ENCODE data around the gene AREG.

The AREG gene

GRCh38 chr4:74475091-74475800, 30.3 kb downstream of the AREG start:
- no peak for DNase-seq (ENCODE audit: low read depth, low spot score)
- no peak overlapping the region for H3K27ac ChIP-seq
- H3K4me3 ChIP-seq = no peak overlapping the region
- no peaks in the 10 kb centered on the region for H3K9me3 ChIP-seq (ENCODE audit: low read depth, low read length)
- no peak overlapping the region for H3K9ac ChIP-seq (ENCODE audit: insufficient read length)
- TF ChIP-seq FOXP2 (optimal IDR thresholded peaks at IDR 0.05; ENCODE audit: control extremely low read depth, extremely low read length, insufficient read depth) (no peak), EZH2 (IDR thresholded peaks at IDR 0.05) (no peak), POLR2AphosphoS5 (IDR thresholded peaks at IDR 0.05; ENCODE audit: borderline replicate concordance, low read depth, low read length) (no peak)
- no peaks in the 10 kb centered on the region for H3K36me3 ChIP-seq (ENCODE audit: insufficient read depth, low read length)

GRCh38 chr4:74475946-74476345, 31.0 kb downstream of the AREG start:
- H3K36me3 ChIP-seq (ENCODE audit: insufficient read depth, low read length) = no peaks in the 10 kb centered on the region
- H3K27ac ChIP-seq = no peak overlapping the region
- H3K9me3 ChIP-seq (ENCODE audit: low read depth, low read length) = no peaks in the 10 kb centered on the region
- no peak for DNase-seq (ENCODE audit: low read depth, low spot score)
- H3K9ac ChIP-seq (ENCODE audit: insufficient read length) = no peak overlapping the region
- no peak for TF ChIP-seq EZH2 (IDR thresholded peaks at IDR 0.05)
- TF ChIP-seq FOXP2 (optimal IDR thresholded peaks at IDR 0.05; ENCODE audit: control extremely low read depth, extremely low read length, insufficient read depth) = no peak
- no peak for TF ChIP-seq POLR2AphosphoS5 (IDR thresholded peaks at IDR 0.05; ENCODE audit: borderline replicate concordance, low read depth, low read length)
- no peak overlapping the region for H3K4me3 ChIP-seq

DNA sequence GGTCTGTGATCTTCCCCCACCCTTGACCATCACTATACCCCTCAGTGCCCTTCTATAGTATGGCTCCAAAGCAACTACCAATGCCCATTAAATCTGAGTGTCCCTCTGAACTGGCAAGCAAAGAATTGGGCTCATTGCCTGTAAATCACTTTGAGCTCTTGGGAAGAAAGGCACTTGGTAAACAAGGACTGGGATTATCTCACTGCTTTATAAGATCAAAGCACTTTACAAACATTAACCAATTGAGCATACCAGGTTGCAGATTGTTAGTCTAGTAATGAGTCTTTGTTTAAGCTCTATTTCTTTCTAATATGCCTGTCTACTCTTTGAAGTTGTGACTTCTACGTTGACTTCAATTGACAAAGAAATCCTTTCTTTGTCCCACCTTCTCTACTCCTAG, 34.1 kb downstream of the AREG start:
- H3K36me3 ChIP-seq (ENCODE audit: insufficient read depth, low read length) = no peaks in the 10 kb centered on the region
- no peak overlapping the region for H3K9ac ChIP-seq (ENCODE audit: insufficient read length)
- no peak for DNase-seq (ENCODE audit: low read depth, low spot score)
- TF ChIP-seq EZH2 (IDR thresholded peaks at IDR 0.05) (no peak), FOXP2 (optimal IDR thresholded peaks at IDR 0.05; ENCODE audit: control extremely low read depth, extremely low read length, insufficient read depth) (no peak), POLR2AphosphoS5 (IDR thresholded peaks at IDR 0.05; ENCODE audit: borderline replicate concordance, low read depth, low read length) (no peak)
- H3K27ac ChIP-seq = no peak overlapping the region
- H3K4me3 ChIP-seq = no peak overlapping the region
- H3K9me3 ChIP-seq (ENCODE audit: low read depth, low read length) = no peaks in the 10 kb centered on the region

GRCh38 chr4:74480267-74480666, 35.3 kb downstream of the AREG start:
- Histone ChIP-seq H3K36me3 (ENCODE audit: insufficient read depth, low read length) (no peaks in the 10 kb centered on the region), H3K9ac (ENCODE audit: insufficient read length) (no peak overlapping the region), H3K4me3 (no peak overlapping the region), H3K9me3 (ENCODE audit: low read depth, low read length) (no peaks in the 10 kb centered on the region), H3K27ac (no peak overlapping the region)
- TF ChIP-seq FOXP2 (optimal IDR thresholded peaks at IDR 0.05; ENCODE audit: control extremely low read depth, extremely low read length, insufficient read depth) (no peak), EZH2 (IDR thresholded peaks at IDR 0.05) (no peak), POLR2AphosphoS5 (IDR thresholded peaks at IDR 0.05; ENCODE audit: borderline replicate concordance, low read depth, low read length) (no peak)
- no peak for DNase-seq (ENCODE audit: low read depth, low spot score)

- DNase-seq (ENCODE audit: low read depth, low spot score) = no peak
- TF ChIP-seq EZH2 (IDR thresholded peaks at IDR 0.05) (no peak), FOXP2 (optimal IDR thresholded peaks at IDR 0.05; ENCODE audit: control extremely low read depth, extremely low read length, insufficient read depth) (no peak), POLR2AphosphoS5 (IDR thresholded peaks at IDR 0.05; ENCODE audit: borderline replicate concordance, low read depth, low read length) (no peak)
These were observed 37.1 kb downstream of the AREG start for GRCh38 chr4:74481891-74482609.

GRCh38 chr4:74483226-74483911, 38.4 kb downstream of the AREG start:
- Histone ChIP-seq H3K9ac (ENCODE audit: insufficient read length) (no peak overlapping the region), H3K4me3 (no peak overlapping the region), H3K27ac (no peak overlapping the region), H3K36me3 (ENCODE audit: insufficient read depth, low read length) (no peaks in the 10 kb centered on the region), H3K9me3 (ENCODE audit: low read depth, low read length) (no peaks in the 10 kb centered on the region)
- DNase-seq (ENCODE audit: low read depth, low spot score) = no peak
- no peak for TF ChIP-seq EZH2 (IDR thresholded peaks at IDR 0.05)
- TF ChIP-seq POLR2AphosphoS5 (IDR thresholded peaks at IDR 0.05; ENCODE audit: borderline replicate concordance, low read depth, low read length) = no peak
- no peak for TF ChIP-seq FOXP2 (optimal IDR thresholded peaks at IDR 0.05; ENCODE audit: control extremely low read depth, extremely low read length, insufficient read depth)

More at GRCh38 chr4:74481891-74482609, 37.1 kb downstream of the AREG start:
- Histone ChIP-seq H3K36me3 (ENCODE audit: insufficient read depth, low read length) (no peaks in the 10 kb centered on the region), H3K9me3 (ENCODE audit: low read depth, low read length) (no peaks in the 10 kb centered on the region), H3K4me3 (no peak overlapping the region), H3K27ac (no peak overlapping the region), H3K9ac (ENCODE audit: insufficient read length) (no peak overlapping the region)

DNA sequence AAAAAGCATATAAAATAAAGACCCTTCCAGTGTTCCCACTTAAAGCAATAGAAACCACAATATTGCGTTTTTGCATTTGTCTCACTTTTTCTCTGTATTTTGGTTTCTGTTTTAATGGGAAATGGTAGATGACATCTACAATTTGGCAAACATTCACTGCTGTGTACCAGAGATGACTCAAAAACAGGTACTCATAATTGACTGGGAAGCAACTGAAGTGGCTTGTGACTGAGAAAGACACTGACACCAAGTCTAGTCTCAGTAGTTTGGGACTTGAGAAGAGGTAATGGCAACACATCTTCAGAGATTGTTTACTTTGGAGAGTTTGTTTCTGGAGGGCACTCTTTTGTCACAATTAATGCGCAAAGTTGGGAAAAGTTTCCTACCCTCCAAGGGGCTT, 42.0 kb downstream of the AREG start:
- no peak overlapping the region for H3K9ac ChIP-seq (ENCODE audit: insufficient read length)
- no peaks in the 10 kb centered on the region for H3K36me3 ChIP-seq (ENCODE audit: insufficient read depth, low read length)
- no peak for DNase-seq (ENCODE audit: low read depth, low spot score)
- H3K27ac ChIP-seq = no peak overlapping the region
- H3K4me3 ChIP-seq = no peak overlapping the region
- H3K9me3 ChIP-seq (ENCODE audit: low read depth, low read length) = no peaks in the 10 kb centered on the region
- TF ChIP-seq FOXP2 (optimal IDR thresholded peaks at IDR 0.05; ENCODE audit: control extremely low read depth, extremely low read length, insufficient read depth) = no peak
- no peak for TF ChIP-seq POLR2AphosphoS5 (IDR thresholded peaks at IDR 0.05; ENCODE audit: borderline replicate concordance, low read depth, low read length)
- TF ChIP-seq EZH2 (IDR thresholded peaks at IDR 0.05) = no peak

GRCh38 chr4:74487771-74488170, 42.8 kb downstream of the AREG start:
- TF ChIP-seq POLR2AphosphoS5 (IDR thresholded peaks at IDR 0.05; ENCODE audit: borderline replicate concordance, low read depth, low read length) (no peak), FOXP2 (optimal IDR thresholded peaks at IDR 0.05; ENCODE audit: control extremely low read depth, extremely low read length, insufficient read depth) (no peak), EZH2 (IDR thresholded peaks at IDR 0.05) (no peak)
- no peaks in the 10 kb centered on the region for H3K9me3 ChIP-seq (ENCODE audit: low read depth, low read length)
- no peak overlapping the region for H3K27ac ChIP-seq
- H3K4me3 ChIP-seq = no peak overlapping the region
- H3K9ac ChIP-seq (ENCODE audit: insufficient read length) = no peak overlapping the region
- DNase-seq (ENCODE audit: low read depth, low spot score) = no peak
- H3K36me3 ChIP-seq (ENCODE audit: insufficient read depth, low read length) = no peaks in the 10 kb centered on the region
